HUES6 (cell line): ENCODE results near the gene CLDN2.

Source experiments
- H3K27ac ChIP-seq: 2 replicates; pipeline ENCODE4 v1.7.0; 2013; ENCODE audit warnings: low read depth, mild to moderate bottlenecking, low read length, inconsistent platforms
- H3K27me3 ChIP-seq: 2 replicates; pipeline ENCODE4 v1.6.1; 2013; ENCODE audit warnings: low read length; ENCODE audit not compliant: control insufficient read depth, insufficient read depth
- H3K36me3 ChIP-seq: 2 replicates; pipeline ENCODE4 v1.6.1; 2013; ENCODE audit warnings: low read length; ENCODE audit not compliant: control insufficient read depth, insufficient read depth
- H3K4me1 ChIP-seq: 2 replicates; pipeline ENCODE4 v1.6.1; 2013; ENCODE audit warnings: low read length; ENCODE audit not compliant: control insufficient read depth, insufficient read depth
- H3K4me3 ChIP-seq: 2 replicates; pipeline ENCODE4 v1.5.1; 2013; ENCODE audit warnings: low read depth, low read length
- H3K9ac ChIP-seq: one replicate; pipeline ENCODE4 v1.6.1; 2013; ENCODE audit warnings: mild to moderate bottlenecking, low read length
- H3K9me3 ChIP-seq: 2 replicates; pipeline ENCODE4 v1.6.1; 2013; ENCODE audit warnings: low read depth, low read length; ENCODE audit not compliant: control insufficient read depth, insufficient read depth

Gene CLDN2

GRCh38 chrX:106946464-106946863, 26.3 kb downstream of the CLDN2 start:
- Histone ChIP-seq H3K9me3 (no peaks in the 10 kb centered on the region), H3K4me1 (no peaks in the 10 kb centered on the region), H3K4me3 (no peak overlapping the region)

GRCh38 chrX:106948641-106949040, 28.4 kb downstream of the CLDN2 start:
- Histone ChIP-seq H3K36me3 (peaks cover 4% of the 10 kb centered on the region; the same call in 1 of the 2 replicates), H3K27me3 (no peaks in the 10 kb centered on the region; the same call in 1 of the 2 replicates), H3K27ac (no peak overlapping the region), H3K4me1 (no peaks in the 10 kb centered on the region), H3K4me3 (no peak overlapping the region), H3K9ac (no peak overlapping the region), H3K9me3 (no peaks in the 10 kb centered on the region)

More at GRCh38 chrX:106946464-106946863, 26.3 kb downstream of the CLDN2 start:
- Histone ChIP-seq H3K27ac (no peak overlapping the region), H3K27me3 (peaks cover 5% of the 10 kb centered on the region; the same call in 1 of the 2 replicates), H3K36me3 (peaks cover 16% of the 10 kb centered on the region), H3K9ac (no peak overlapping the region)

- no peak overlapping the region for H3K9ac ChIP-seq
- H3K27ac ChIP-seq = no peak overlapping the region
- H3K36me3 ChIP-seq = peaks cover 10% of the 10 kb centered on the region
- no peaks in the 10 kb centered on the region for H3K4me1 ChIP-seq
- H3K9me3 ChIP-seq = no peaks in the 10 kb centered on the region
- no peak overlapping the region for H3K4me3 ChIP-seq
- no peaks in the 10 kb centered on the region; the same call in 1 of the 2 replicates for H3K27me3 ChIP-seq
Measured at GRCh38 chrX:106949366-106949765, 29.2 kb downstream of the CLDN2 start.

DNA sequence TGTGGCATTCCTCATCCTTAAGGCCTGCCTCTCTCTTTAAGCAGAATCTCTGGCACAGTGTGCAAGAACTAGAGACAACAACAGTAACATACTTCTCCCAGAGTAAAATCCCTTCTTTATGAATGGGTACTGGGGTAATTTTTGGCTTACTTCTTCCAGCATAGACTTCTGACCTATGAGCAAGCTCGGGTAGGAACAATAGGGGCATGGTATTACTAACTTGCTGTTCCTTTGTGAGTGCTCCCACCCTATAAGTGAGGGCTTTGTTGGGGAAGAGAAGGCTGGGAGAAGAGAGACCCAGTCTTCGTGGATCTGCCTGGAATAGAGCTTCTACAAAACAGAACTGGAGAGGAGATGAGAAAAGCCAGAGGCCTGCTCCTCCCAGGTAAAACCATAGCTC, 30.2 kb downstream of the CLDN2 start:
- Histone ChIP-seq H3K4me1 (no peaks in the 10 kb centered on the region), H3K4me3 (no peak overlapping the region), H3K9me3 (no peaks in the 10 kb centered on the region), H3K36me3 (peaks cover 12% of the 10 kb centered on the region), H3K27ac (no peak overlapping the region), H3K27me3 (no peaks in the 10 kb centered on the region; the same call in 1 of the 2 replicates), H3K9ac (no peak overlapping the region)

GRCh38 chrX:106951230-106951629, 31.0 kb downstream of the CLDN2 start:
- Histone ChIP-seq H3K4me3 (no peak overlapping the region), H3K9ac (no peak overlapping the region), H3K36me3 (peaks cover 12% of the 10 kb centered on the region), H3K27ac (no peak overlapping the region), H3K4me1 (no peaks in the 10 kb centered on the region), H3K27me3 (no peaks in the 10 kb centered on the region; the same call in 1 of the 2 replicates), H3K9me3 (no peaks in the 10 kb centered on the region)

GRCh38 chrX:106952089-106952488, 31.9 kb downstream of the CLDN2 start:
- no peak overlapping the region for H3K4me3 ChIP-seq
- no peaks in the 10 kb centered on the region for H3K4me1 ChIP-seq
- H3K9me3 ChIP-seq = no peaks in the 10 kb centered on the region
- no peak overlapping the region for H3K27ac ChIP-seq
- no peaks in the 10 kb centered on the region; the same call in 1 of the 2 replicates for H3K27me3 ChIP-seq
- H3K9ac ChIP-seq = no peak overlapping the region
- H3K36me3 ChIP-seq = peaks cover 12% of the 10 kb centered on the region

DNA sequence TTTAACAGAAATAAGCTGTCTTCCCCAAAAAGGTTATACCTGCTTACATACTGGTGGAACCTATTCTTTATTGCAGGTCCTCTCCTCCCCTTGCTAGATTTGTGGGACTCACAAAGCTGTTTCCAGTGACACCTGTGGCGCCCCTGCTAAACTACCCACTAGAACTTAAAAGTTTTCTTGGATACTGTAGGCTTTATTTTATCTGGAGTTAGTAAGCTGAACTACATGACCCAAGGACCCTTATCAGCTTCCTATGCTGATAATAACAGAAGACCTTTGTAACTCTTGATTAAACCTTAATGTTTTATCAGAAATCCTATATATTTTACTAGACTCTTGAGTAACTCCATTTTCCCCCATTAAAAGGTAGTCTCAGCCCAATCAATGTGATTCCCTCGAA, 32.3 kb downstream of the CLDN2 start:
- Histone ChIP-seq H3K27ac (no peak overlapping the region), H3K9ac (no peak overlapping the region), H3K4me1 (no peaks in the 10 kb centered on the region), H3K9me3 (no peaks in the 10 kb centered on the region), H3K4me3 (no peak overlapping the region), H3K36me3 (peaks cover 12% of the 10 kb centered on the region), H3K27me3 (no peaks in the 10 kb centered on the region; the same call in 1 of the 2 replicates)

DNA sequence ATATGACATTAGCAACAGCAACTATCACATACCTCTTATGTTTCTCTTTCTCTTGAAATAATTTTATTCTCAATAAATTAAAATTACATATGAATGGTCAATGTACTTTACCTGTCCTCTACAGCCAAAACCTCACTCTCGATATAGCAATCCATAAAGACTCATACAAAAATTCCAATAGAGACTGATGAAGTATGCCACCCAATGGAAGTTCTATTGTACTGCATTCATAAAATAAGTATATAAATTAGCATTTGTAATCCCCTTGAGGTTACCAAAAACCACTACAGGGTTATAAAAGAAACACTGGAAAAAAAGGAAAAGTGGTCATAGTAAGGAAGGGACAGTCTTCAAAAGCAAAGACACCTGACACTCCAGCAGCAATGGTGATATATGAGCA, 32.8 kb downstream of the CLDN2 start:
- H3K36me3 ChIP-seq = peaks cover 14% of the 10 kb centered on the region
- H3K9ac ChIP-seq = no peak overlapping the region
- H3K4me3 ChIP-seq = no peak overlapping the region
- no peaks in the 10 kb centered on the region; the same call in 1 of the 2 replicates for H3K27me3 ChIP-seq
- H3K9me3 ChIP-seq = no peaks in the 10 kb centered on the region
- no peaks in the 10 kb centered on the region for H3K4me1 ChIP-seq
- no peak overlapping the region for H3K27ac ChIP-seq

DNA sequence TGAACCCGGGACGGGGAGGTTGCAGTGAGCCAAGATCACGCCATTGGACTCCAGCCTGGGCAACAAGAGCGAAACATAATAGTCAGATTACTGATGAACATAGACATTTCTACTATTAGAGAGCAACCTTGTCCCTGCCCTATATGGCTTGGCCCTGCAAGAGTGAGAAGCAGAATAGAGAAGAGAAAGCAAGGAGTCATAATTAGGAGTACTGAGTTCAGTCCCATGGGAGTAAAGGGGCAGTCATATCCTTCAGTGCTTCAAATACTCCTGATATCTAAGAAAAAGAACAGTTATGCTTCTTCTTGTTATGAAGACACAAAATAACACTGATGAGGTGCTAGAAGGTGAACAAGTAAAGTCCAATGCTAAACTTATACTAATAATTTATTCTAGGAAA, 33.8 kb downstream of the CLDN2 start:
- H3K4me1 ChIP-seq = no peaks in the 10 kb centered on the region
- no peak overlapping the region for H3K4me3 ChIP-seq
- H3K36me3 ChIP-seq = peaks cover 17% of the 10 kb centered on the region
- H3K9ac ChIP-seq = no peak overlapping the region
- H3K27me3 ChIP-seq = no peaks in the 10 kb centered on the region; the same call in 1 of the 2 replicates
- H3K9me3 ChIP-seq = no peaks in the 10 kb centered on the region
- no peak overlapping the region for H3K27ac ChIP-seq

DNA sequence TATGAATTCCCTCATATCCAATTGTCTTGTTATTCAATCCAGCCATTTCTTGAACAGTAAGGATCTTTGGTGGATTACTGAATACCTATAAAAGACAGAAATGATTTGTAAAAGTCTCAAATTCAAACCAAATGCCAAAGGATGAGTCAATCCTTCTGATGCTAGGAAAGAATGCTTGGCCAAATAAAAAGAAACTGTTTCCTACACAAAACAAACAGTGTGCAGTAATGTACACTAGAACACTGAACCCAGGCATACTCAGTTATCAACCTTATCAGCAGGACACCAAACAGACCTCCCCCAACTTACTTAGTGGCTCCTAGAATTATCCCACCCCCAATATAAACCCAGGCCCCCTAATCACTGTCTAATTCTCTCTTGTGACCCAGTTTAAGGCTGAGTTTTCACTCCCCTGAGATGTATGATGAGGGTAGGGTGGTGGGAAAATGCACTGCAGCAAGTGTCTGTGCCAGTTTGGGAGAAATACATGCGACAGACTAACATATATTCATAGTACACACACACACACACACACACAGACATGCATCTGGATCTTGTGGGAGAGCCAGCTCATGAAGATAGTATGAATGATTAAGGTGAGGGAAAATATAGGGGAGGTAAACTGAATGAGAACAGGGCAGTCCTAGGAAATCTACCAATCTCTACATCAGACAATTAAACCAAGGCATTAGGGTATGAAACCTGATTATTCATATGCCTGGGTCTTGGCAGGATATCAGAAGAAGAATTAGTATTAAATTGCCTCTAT, 35.0 kb downstream of the CLDN2 start:
- Histone ChIP-seq H3K36me3 (peaks cover 19% of the 10 kb centered on the region), H3K9me3 (no peaks in the 10 kb centered on the region), H3K27ac (no peak overlapping the region), H3K9ac (no peak overlapping the region), H3K27me3 (no peaks in the 10 kb centered on the region; the same call in 1 of the 2 replicates), H3K4me3 (no peak overlapping the region), H3K4me1 (no peaks in the 10 kb centered on the region)

DNA sequence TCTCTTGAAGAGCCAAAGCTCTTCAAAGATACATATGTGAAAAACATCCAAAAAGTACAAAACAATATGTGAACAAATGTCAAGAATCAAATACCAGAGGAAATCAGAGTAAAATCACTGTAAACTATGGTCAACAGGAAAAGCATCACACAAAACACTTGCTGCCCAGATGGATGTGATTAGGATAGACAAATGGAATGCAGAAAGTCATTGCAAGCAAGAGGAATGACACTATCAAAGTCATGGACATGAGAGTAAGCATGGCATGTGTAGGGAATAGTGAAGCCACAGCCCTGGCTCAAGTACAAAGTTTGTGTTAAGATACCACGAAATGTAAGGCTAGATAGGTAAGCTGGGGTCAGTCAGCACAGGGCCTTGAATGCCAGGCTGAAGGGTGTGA, 37.7 kb downstream of the CLDN2 start:
- Histone ChIP-seq H3K9me3 (no peaks in the 10 kb centered on the region), H3K27me3 (no peaks in the 10 kb centered on the region; the same call in 1 of the 2 replicates), H3K9ac (no peak overlapping the region), H3K27ac (no peak overlapping the region), H3K36me3 (peaks cover 28% of the 10 kb centered on the region), H3K4me1 (no peaks in the 10 kb centered on the region), H3K4me3 (no peak overlapping the region)
